Spleen (tissue), 11 donors: ENCODE results near the gene MYRF. TPM values are rescaled to one million over a fixed set of nuclear protein-coding genes. Genes with fewer than 3 reads are reported as not detected.

Experiments
- DNase-seq: peaks from one replicate; pipeline ENCODE4 v3.0.0-alpha.2; 2020
- H3K27ac ChIP-seq, 8 donors: fragments of 200-600 bp; sonication (generic) in 7 of 8; 1 replicate in 4 of 8; 2 replicates in 4 of 8; pipeline versions ENCODE4 v1.5.0 to v1.8.0; 2016 to 2021; ENCODE audit warnings: inconsistent platforms in 4 of 8, mild to moderate bottlenecking in 4 of 8, moderate library complexity in 1 of 8
- H3K27me3 ChIP-seq, 7 donors: fragments of 200-600 bp; sonication (generic) in 6 of 7; replicated peaks in 1 of 7; 1 replicate in 4 of 7; 2 replicates in 3 of 7; pipeline versions ENCODE4 v1.5.0 to v1.8.0; 2016 to 2021; ENCODE audit warnings: inconsistent platforms in 3 of 7, mild to moderate bottlenecking in 1 of 7
- H3K36me3 ChIP-seq, 6 donors: fragments of 200-600 bp; sonication (generic) in 5 of 6; 1 replicate in 4 of 6; 2 replicates in 2 of 6; pipeline versions ENCODE4 v1.5.0 to v1.8.0; 2016 to 2021; ENCODE audit warnings: inconsistent platforms in 2 of 6
- H3K4me1 ChIP-seq, 6 donors: fragments of 200-600 bp; sonication (generic) in 5 of 6; 1 replicate in 3 of 6; 2 replicates in 3 of 6; pipeline versions ENCODE4 v1.5.0 to v1.8.0; 2016 to 2021; ENCODE audit warnings: inconsistent platforms in 3 of 6
- H3K4me3 ChIP-seq, 8 donors: fragments of 200-600 bp; sonication (generic) in 7 of 8; 1 replicate in 4 of 8; 2 replicates in 4 of 8; pipeline versions ENCODE4 v1.5.0 to v1.8.0; 2016 to 2021; ENCODE audit warnings: inconsistent platforms in 4 of 8, mild to moderate bottlenecking in 4 of 8, moderate library complexity in 2 of 8
- H3K9me3 ChIP-seq, 8 donors: fragments of 200-600 bp; sonication (generic) in 7 of 8; 1 replicate in 4 of 8; 2 replicates in 4 of 8; pipeline versions ENCODE4 v1.5.0 to v1.8.0; 2016 to 2021; ENCODE audit warnings: inconsistent platforms in 4 of 8
- POLR2A ChIP-seq, 3 donors: fragments of 450-650 bp; IDR thresholded peaks; one replicate each; pipeline ENCODE4 v1.5.1; 2017; ENCODE audit warnings: antibody characterized with exemption in 3 of 3, mild to moderate bottlenecking in 1 of 3
- POLR2AphosphoS5 ChIP-seq, 3 donors: sonication (generic); formaldehyde crosslinking; IDR thresholded peaks; one replicate each; pipeline ENCODE4 v1.5.1; 2017; ENCODE audit warnings: antibody characterized with exemption in 3 of 3
- WGBS, 5 donors: extraction: QIAGEN DNeasy Blood & Tissue Kit in 3 of 5; methylation state at CpG; one replicate each; pipeline versions ENCODE4 v1.1.5 to v1.1.7; 2013 to 2018; 5-methylcytosine and 5-hydroxymethylcytosine counted together
- intact Hi-C: fragments of 100-400 bp; cut with DNase I; formaldehyde crosslinking; loops from one replicate; pipeline ENCODE4 v1.15.0; 2023; ENCODE audit warnings: low total_unique reads
- polyA plus RNA-seq, 3 donors: library from polyadenylated mRNA; stranded (reverse); fragments of 200-250 nt; gene quantifications; one replicate each; pipeline ENCODE4 v1.2.1, GENCODE V29; 2013
- total RNA-seq, 7 donors: library from RNA; depleted of rRNA in 3 of 7; stranded (reverse); fragments of >200 nt in 3 of 7; fragmentation: NEBNext Ultra II Directional in 4 of 7; extraction: Animal tissue kit (Norgen Biotek cat#: 25700) in 4 of 7; gene quantifications; one replicate each; pipeline versions ENCODE4 v1.1.0 to v1.2.1, GENCODE V29; 2016 to 2021
- TF ChIP-seq, protein P1 (sequence below), 11 experiments: fragments of 200-600 bp in 7 of 11; fragments of 450-650 bp in 4 of 11; sonication (generic) in 4 of 11; IDR thresholded peaks in 8 of 11; conservative IDR thresholded peaks in 3 of 11; 1 replicate in 7 of 11; 2 replicates in 4 of 11; pipeline versions ENCODE4 v1.4.0 to v1.8.0; 2016 to 2021; ENCODE audit warnings: antibody characterized with exemption in 11 of 11, inconsistent platforms in 4 of 11, mild to moderate bottlenecking in 1 of 11
- donor health status: healthy with polysubstance abuse.
- donor health status: DM: no; HTN: no; CAD: no; lungs with moderate emphysema.
- donor health status: DM: no; HTN: no; CAD: no.
- donor health status: Bipolar disorder and iron deficiency.
- donor health status: healthy.
- donor health status: DM: no; HTN: no; CAD: no.
- donor health status: DM: yes; HTN: yes; CAD: no.

MYRF gene
- total and polyA plus RNA-seq, 10 donors = 0.15 to 1.5 (median 0.55) TPM

DNA sequence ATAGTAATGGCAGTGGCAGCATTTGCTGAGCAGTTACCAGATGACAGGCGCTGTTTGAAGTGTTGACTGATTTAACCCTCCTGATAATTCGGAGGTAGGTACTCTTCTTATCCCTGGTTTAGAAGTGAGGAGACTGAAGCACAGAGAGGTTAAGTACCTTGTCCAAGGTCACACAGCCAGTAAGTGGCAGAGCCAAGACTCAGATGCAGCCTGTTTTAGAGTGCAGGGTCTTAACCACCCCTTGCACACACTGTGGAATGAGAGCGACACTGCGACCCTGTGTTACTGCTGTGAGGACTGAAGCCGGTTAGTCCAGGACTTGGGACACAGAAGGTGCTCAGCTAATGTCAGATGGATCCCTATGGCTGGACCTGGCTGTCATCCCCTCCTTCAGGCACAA is 37.5 kb upstream of the MYRF start:
- Histone ChIP-seq H3K4me1 (peaks cover 0 to 39% (median 3%) of the 10 kb centered on the region in 6 donors), H3K36me3 (no peaks in the 10 kb centered on the region), H3K4me3 (no peak overlapping the region), H3K27ac (no peak overlapping the region), H3K27me3 (peaks cover 0 to 10% (median 0%) of the 10 kb centered on the region in 7 donors), H3K9me3 (no peaks in the 10 kb centered on the region)
- no peak for TF ChIP-seq POLR2A (IDR thresholded peaks at IDR 0.05)
- TF ChIP-seq, protein P1, sequence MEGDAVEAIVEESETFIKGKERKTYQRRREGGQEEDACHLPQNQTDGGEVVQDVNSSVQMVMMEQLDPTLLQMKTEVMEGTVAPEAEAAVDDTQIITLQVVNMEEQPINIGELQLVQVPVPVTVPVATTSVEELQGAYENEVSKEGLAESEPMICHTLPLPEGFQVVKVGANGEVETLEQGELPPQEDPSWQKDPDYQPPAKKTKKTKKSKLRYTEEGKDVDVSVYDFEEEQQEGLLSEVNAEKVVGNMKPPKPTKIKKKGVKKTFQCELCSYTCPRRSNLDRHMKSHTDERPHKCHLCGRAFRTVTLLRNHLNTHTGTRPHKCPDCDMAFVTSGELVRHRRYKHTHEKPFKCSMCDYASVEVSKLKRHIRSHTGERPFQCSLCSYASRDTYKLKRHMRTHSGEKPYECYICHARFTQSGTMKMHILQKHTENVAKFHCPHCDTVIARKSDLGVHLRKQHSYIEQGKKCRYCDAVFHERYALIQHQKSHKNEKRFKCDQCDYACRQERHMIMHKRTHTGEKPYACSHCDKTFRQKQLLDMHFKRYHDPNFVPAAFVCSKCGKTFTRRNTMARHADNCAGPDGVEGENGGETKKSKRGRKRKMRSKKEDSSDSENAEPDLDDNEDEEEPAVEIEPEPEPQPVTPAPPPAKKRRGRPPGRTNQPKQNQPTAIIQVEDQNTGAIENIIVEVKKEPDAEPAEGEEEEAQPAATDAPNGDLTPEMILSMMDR (IDR thresholded peaks at IDR 0.05 in 8 of 11, conservative IDR thresholded peaks at IDR 0.05 in 3 of 11) = no peak
- TF ChIP-seq POLR2AphosphoS5 (IDR thresholded peaks at IDR 0.05) = no peak
- intact Hi-C loops = no loop called here
- no peak for DNase-seq
- 93 to 97% (median 94%) methylated on average over 5 of the region's 5 CpGs for WGBS, 5 donors

DNA sequence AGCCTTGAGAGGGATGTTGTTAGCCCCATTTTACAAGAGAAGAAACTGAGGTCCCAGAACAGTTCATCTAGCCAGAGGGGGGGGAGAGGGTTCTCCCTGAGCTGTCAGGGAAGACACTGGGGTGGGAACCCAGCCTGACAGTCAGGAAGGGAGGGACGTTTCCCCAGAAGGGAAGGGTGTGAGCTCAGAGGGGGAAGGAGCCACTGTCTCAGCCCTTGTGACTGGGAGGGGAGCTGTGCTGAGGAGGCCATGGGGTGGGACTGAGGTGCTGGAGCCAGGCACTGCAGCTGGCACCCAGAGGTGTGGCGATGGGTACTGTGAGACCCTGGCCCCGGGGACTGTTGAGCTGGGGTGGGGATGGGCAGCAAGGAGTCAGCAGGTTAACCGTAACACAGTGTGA is 36.6 kb upstream of the MYRF start:
- WGBS, 5 donors = 49 to 74% (median 71%) methylated on average over 4 of the region's 4 CpGs
- Histone ChIP-seq H3K27me3 (peaks cover 0 to 10% (median 0%) of the 10 kb centered on the region in 7 donors), H3K27ac (peak overlapping the region in 3 of 8 donors; percentile 15 to 63 (median 45)), H3K4me1 (peaks cover 0 to 39% (median 3%) of the 10 kb centered on the region in 6 donors), H3K9me3 (no peaks in the 10 kb centered on the region), H3K36me3 (no peaks in the 10 kb centered on the region), H3K4me3 (no peak overlapping the region)
- intact Hi-C loops = no loop called here
- DNase-seq = no peak
- TF ChIP-seq POLR2AphosphoS5 (IDR thresholded peaks at IDR 0.05) (no peak), POLR2A (IDR thresholded peaks at IDR 0.05) (no peak)
- TF ChIP-seq, protein P1 (IDR thresholded peaks at IDR 0.05 in 8 of 11, conservative IDR thresholded peaks at IDR 0.05 in 3 of 11) = no peak

DNA sequence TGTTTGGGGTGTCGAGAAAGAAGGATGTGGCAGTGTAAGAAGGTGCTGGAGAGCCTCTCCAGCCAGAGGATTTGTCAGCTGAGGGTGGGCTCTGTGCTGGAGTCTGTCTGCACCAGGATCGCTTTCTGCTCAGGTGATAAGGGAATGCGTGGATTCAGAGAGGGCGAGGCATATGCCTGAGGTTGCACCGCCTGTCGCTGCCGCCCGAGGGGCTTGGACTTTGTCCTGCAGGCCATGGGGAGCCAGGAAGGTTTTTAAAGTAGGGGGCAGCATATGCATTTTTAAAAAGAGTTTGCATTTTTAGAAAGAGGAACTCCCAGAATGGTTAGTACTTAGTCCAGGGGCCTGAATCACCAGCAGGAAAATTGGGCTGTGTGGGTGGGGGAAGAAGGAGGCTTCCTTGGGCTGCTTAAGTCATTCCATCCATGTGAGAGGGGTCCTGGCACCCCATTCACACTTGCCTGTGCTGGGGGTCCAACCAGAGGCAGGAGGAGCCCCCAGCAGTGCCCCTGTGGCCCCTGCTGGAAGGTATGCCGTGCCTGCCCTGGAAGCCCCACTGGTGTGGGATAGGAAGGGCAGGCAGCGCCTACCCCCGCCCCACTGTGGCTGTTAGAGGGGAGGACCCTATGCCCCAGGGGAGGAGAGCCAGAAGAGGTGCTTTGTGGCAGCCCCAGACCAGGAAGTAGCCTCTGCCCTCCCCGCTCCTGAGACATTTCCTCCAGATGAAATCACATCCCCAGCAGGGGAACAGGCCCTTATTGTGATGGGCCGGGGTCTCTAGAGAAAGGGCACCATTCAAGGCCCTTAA is 35.8 kb upstream of the MYRF start:
- Histone ChIP-seq H3K27ac (peak overlapping the region in 4 of 8 donors; percentile 15 to 63 (median 39)), H3K9me3 (no peaks in the 10 kb centered on the region), H3K4me3 (no peak overlapping the region), H3K27me3 (peaks cover 0 to 10% (median 0%) of the 10 kb centered on the region in 7 donors), H3K36me3 (no peaks in the 10 kb centered on the region), H3K4me1 (peaks cover 0 to 39% (median 3%) of the 10 kb centered on the region in 6 donors)
- intact Hi-C loops = no loop called here
- WGBS, 5 donors = 66 to 75% (median 71%) methylated on average over 9 to 13 of the region's 13 CpGs
- TF ChIP-seq POLR2AphosphoS5 (IDR thresholded peaks at IDR 0.05) (no peak), POLR2A (IDR thresholded peaks at IDR 0.05) (no peak)
- TF ChIP-seq, protein P1 (IDR thresholded peaks at IDR 0.05 in 8 of 11, conservative IDR thresholded peaks at IDR 0.05 in 3 of 11) = no peak
- no peak for DNase-seq

DNA sequence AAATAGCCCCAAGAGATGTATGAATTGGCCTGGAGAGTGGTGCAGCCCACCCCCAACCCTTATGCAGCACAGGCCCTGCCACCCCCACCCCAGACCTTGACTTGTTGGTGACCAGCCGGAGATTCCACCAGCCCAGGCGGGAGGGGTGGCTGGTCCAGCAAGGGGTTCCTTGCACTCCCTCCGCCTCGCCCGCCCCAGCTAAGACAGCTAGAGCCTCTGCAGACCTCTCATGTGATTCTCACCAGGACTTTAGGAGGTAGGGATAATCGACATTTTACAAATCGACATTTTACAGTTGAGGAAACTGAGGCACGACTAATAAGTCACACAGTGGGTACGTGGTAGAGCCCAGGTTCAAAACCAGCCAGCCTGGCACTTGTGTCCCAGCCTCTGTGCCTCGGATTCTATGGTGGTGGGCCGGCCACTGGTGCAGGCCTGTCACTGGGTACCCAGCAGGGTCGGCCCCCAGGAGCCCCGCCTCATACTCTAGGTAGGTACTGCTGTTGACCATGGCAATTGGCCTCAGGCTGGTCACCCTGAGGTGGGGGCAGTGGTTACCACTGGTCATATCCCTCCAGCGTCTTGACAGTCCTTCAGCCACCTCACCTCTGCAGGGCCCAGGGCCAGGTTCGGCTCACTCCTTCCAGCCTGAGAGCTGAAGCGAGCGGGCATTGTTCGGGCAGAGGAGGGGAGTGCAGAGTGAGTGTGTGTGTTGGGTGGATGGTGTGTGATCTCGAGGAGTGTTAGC is 35.0 kb upstream of the MYRF start:
- Histone ChIP-seq H3K27ac (peak overlapping the region in 1 of 8 donors; percentile 49), H3K27me3 (peaks cover 0 to 10% (median 0%) of the 10 kb centered on the region in 7 donors), H3K36me3 (no peaks in the 10 kb centered on the region), H3K9me3 (no peaks in the 10 kb centered on the region), H3K4me3 (no peak overlapping the region), H3K4me1 (peaks cover 0 to 39% (median 3%) of the 10 kb centered on the region in 6 donors)
- no peak for DNase-seq
- intact Hi-C loops = no loop called here
- TF ChIP-seq, protein P1 (IDR thresholded peaks at IDR 0.05 in 8 of 11, conservative IDR thresholded peaks at IDR 0.05 in 3 of 11) = no peak
- 86 to 95% (median 91%) methylated on average over 10 to 19 of the region's 19 CpGs for WGBS, 5 donors
